Fibroblast of lung (primary cell): ENCODE measurements around the gene MIGA1. TPM values are rescaled to one million over a fixed set of nuclear protein-coding genes. Genes with fewer than 3 reads are reported as not detected.

ENCODE experiments used
- DNase-seq, 2 donors: peaks; one replicate each; pipeline versions ENCODE4 v3.0.0 to v3.0.0-alpha.2; 2010; ENCODE audit warnings: low read depth in 2 of 2
- H2AFZ ChIP-seq: 2 replicates; pipeline ENCODE4 v1.5.1; 2012; ENCODE audit warnings: low read length, control low read depth, inconsistent platforms
- H3K27ac ChIP-seq: 2 replicates; pipeline ENCODE4 v1.5.1; 2011; ENCODE audit warnings: low read length, control low read depth; ENCODE audit not compliant: insufficient read depth
- H3K27me3 ChIP-seq: 2 replicates; pipeline ENCODE4 v1.5.1; 2011; ENCODE audit warnings: mild to moderate bottlenecking, low read length; ENCODE audit not compliant: control insufficient read depth, insufficient read depth
- H3K36me3 ChIP-seq: 2 replicates; pipeline ENCODE4 v1.5.1; 2011; ENCODE audit warnings: low read length; ENCODE audit not compliant: control insufficient read depth, insufficient read depth
- H3K4me1 ChIP-seq: 2 replicates; pipeline ENCODE4 v1.5.1; 2011; ENCODE audit warnings: low read length; ENCODE audit not compliant: control insufficient read depth, insufficient read depth; ENCODE audit errors: extremely low read depth
- H3K4me2 ChIP-seq: 2 replicates; pipeline ENCODE4 v1.5.1; 2011; ENCODE audit warnings: low read length, control low read depth; ENCODE audit not compliant: insufficient read depth; ENCODE audit errors: extremely low read depth
- H3K4me3 ChIP-seq, 4 experiments: fragments of 200-600 bp in 1 of 4; sonication (generic) in 1 of 4; replicated peaks in 1 of 4; 2 replicates each; pipeline ENCODE4 v1.5.1; 2011 to 2016; ENCODE audit warnings: low read length in 4 of 4, low read depth in 3 of 4, mild to moderate bottlenecking in 3 of 4, control low read depth in 2 of 4, inconsistent platforms in 1 of 4, mixed read lengths in 1 of 4; ENCODE audit not compliant: insufficient read depth in 1 of 4; ENCODE audit errors: control extremely low read depth in 1 of 4
- H3K79me2 ChIP-seq: 2 replicates; pipeline ENCODE4 v1.5.1; 2012; ENCODE audit warnings: mild to moderate bottlenecking, low read length, inconsistent platforms; ENCODE audit not compliant: control insufficient read depth, insufficient read depth
- H3K9ac ChIP-seq: 2 replicates; pipeline ENCODE4 v1.5.1; 2011; ENCODE audit warnings: mild to moderate bottlenecking, low read length, control low read depth; ENCODE audit not compliant: insufficient read depth
- H3K9me3 ChIP-seq: 2 replicates; pipeline ENCODE4 v1.5.1; 2012; ENCODE audit warnings: low read depth, low read length; ENCODE audit not compliant: control insufficient read depth, insufficient read depth
- H4K20me1 ChIP-seq: 2 replicates; pipeline ENCODE4 v1.5.1; 2011; ENCODE audit warnings: low read length; ENCODE audit not compliant: control insufficient read depth, insufficient read depth; ENCODE audit errors: extremely low read depth
- EZH2 ChIP-seq: IDR thresholded peaks from 2 replicates; pipeline ENCODE4 v1.5.1; 2012; ENCODE audit warnings: low read length, control low read depth, mild to moderate bottlenecking; ENCODE audit errors: missing control alignments
- polyA plus RNA-seq, 2 donors: library from polyadenylated mRNA; depleted of rRNA in 1 of 2; stranded (reverse) in 1 of 2; unstranded in 1 of 2; fragments of >200 nt; gene quantifications; 2 replicates each; pipeline ENCODE4 v1.2.1, GENCODE V29; 2011 to 2012; ENCODE audit warnings: missing spikeins in 1 of 2
- total RNA-seq: library from RNA; depleted of rRNA; stranded (reverse); fragments of >200 nt; gene quantifications from 2 replicates; pipeline ENCODE4 v1.2.1, GENCODE V29; 2014
- TF ChIP-seq, protein P1 (sequence below), 2 donors: IDR thresholded peaks in 1 of 2; conservative IDR thresholded peaks in 1 of 2; 1 replicate in 1 of 2; 2 replicates in 1 of 2; pipeline ENCODE4 v1.5.1; 2011 to 2012; ENCODE audit warnings: low read length in 2 of 2, control low read depth in 1 of 2, inconsistent platforms in 1 of 2, low read depth in 1 of 2, mild to moderate bottlenecking in 1 of 2

The MIGA1 gene
- total and polyA plus RNA-seq, 2 donors (not counting 1 experiment from before 2014, with no cell fraction given) = 10.3 to 14.0 TPM

DNA sequence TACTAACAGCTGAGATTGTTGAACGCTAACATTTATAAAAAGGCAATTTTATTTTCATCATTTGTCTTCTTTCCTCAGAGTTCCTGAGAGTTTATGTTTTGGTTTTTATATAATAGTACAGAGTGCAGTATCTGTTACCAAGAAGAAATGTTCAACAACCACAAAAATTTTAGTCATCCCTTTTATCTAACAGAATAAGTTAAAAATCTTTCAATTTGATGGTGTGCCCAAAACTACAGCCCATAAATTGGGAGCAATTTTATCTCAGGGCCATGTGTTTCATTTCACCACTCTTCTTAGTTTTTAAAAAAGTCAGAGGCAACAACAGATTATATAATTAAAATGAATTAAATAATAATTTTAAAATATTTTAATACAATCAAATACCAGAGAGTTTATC, 146.1 kb downstream of the MIGA1 start:
- Histone ChIP-seq H2AFZ (no peak overlapping the region), H3K9ac (no peak overlapping the region), H3K36me3 (peaks cover 7% of the 10 kb centered on the region), H3K27me3 (no peaks in the 10 kb centered on the region), H3K9me3 (no peaks in the 10 kb centered on the region), H3K79me2 (peaks cover 2% of the 10 kb centered on the region), H3K27ac (no peak overlapping the region), H3K4me3 (no peak overlapping the region), H4K20me1 (no peaks in the 10 kb centered on the region), H3K4me2 (no peak overlapping the region), H3K4me1 (no peaks in the 10 kb centered on the region)
- peak; percentile 61 to 66 for DNase-seq
- no peak for TF ChIP-seq EZH2
- TF ChIP-seq, protein P1, sequence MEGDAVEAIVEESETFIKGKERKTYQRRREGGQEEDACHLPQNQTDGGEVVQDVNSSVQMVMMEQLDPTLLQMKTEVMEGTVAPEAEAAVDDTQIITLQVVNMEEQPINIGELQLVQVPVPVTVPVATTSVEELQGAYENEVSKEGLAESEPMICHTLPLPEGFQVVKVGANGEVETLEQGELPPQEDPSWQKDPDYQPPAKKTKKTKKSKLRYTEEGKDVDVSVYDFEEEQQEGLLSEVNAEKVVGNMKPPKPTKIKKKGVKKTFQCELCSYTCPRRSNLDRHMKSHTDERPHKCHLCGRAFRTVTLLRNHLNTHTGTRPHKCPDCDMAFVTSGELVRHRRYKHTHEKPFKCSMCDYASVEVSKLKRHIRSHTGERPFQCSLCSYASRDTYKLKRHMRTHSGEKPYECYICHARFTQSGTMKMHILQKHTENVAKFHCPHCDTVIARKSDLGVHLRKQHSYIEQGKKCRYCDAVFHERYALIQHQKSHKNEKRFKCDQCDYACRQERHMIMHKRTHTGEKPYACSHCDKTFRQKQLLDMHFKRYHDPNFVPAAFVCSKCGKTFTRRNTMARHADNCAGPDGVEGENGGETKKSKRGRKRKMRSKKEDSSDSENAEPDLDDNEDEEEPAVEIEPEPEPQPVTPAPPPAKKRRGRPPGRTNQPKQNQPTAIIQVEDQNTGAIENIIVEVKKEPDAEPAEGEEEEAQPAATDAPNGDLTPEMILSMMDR (conservative IDR thresholded peaks at IDR 0.05 in 1 of 2, IDR thresholded peaks at IDR 0.05 in 1 of 2; ENCODE audit: low read depth in 1 of 2, low read length in 2 of 2) = no peak

DNA sequence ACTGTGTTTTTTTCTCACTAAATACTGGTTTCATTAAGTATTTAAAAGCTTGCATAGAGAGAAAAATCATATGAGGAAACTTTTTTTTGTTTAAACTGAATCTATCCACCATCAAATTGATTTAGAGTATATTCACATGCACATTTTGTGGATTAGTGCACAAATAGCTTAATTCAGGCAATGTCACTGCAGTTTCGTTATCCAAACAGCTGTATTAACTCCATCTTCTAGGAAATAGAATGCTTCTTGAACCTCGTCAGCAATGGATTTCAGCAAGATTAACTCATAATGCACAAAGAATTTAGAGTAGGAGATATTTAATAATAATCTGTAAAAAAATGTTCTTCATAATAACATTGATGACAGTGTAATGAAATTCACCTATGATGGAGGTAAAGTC, 146.5 kb downstream of the MIGA1 start:
- Histone ChIP-seq H3K79me2 (peaks cover 2% of the 10 kb centered on the region), H3K9ac (no peak overlapping the region), H2AFZ (no peak overlapping the region), H4K20me1 (no peaks in the 10 kb centered on the region), H3K36me3 (peaks cover 10% of the 10 kb centered on the region), H3K9me3 (no peaks in the 10 kb centered on the region), H3K27ac (no peak overlapping the region), H3K4me1 (no peaks in the 10 kb centered on the region), H3K27me3 (no peaks in the 10 kb centered on the region), H3K4me2 (no peak overlapping the region), H3K4me3 (no peak overlapping the region)
- DNase-seq = peak in 1 of 2 donors; percentile 45
- TF ChIP-seq, protein P1 (conservative IDR thresholded peaks at IDR 0.05 in 1 of 2, IDR thresholded peaks at IDR 0.05 in 1 of 2; ENCODE audit: low read depth in 1 of 2, low read length in 2 of 2) = no peak
- no peak for TF ChIP-seq EZH2

DNA sequence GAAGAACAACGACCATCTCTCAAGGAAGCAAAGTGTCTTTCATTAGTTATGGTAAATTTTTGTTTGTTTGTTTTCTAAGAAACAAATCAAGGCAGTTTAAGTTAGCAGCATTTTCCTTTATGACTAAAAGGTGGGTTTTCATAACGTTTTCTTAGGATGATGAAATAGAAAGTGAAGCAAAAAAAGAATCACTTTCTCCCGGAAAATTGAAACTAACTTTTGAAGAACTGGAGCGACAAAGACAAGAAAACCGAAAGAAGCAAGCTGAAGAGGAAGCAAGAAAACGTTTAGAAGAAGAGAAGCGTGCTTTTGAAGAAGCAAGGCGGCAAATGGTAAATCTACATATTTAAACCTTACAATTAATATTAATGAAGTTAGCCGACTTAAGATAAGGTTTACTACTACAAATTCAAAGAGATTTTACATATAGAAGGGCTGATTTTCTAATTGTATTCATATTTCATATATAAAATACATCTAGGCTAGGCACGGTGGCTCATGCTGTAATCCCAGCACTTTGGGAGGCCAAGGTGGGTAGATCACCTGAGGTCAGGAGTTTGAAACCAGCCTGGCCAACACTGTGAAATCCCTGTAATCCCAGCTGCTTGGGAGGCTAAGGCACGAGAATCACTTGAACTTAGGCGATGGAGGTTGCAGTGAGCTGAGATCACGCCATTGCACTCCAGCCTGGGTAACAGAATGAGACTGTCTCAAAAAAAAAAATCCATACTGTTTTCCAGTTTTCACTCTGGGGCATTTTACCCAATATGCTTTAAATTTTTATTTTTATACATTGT, 147.3 kb downstream of the MIGA1 start:
- H3K27me3 ChIP-seq = no peaks in the 10 kb centered on the region
- H3K79me2 ChIP-seq = peaks cover 2% of the 10 kb centered on the region
- peaks cover 9% of the 10 kb centered on the region for H3K36me3 ChIP-seq
- no peak overlapping the region for H3K4me2 ChIP-seq
- H4K20me1 ChIP-seq = no peaks in the 10 kb centered on the region
- no peak overlapping the region for H2AFZ ChIP-seq
- no peaks in the 10 kb centered on the region for H3K4me1 ChIP-seq
- no peak for TF ChIP-seq EZH2
- TF ChIP-seq, protein P1 (conservative IDR thresholded peaks at IDR 0.05 in 1 of 2, IDR thresholded peaks at IDR 0.05 in 1 of 2; ENCODE audit: low read depth in 1 of 2, low read length in 2 of 2) = no peak
- H3K9me3 ChIP-seq = no peaks in the 10 kb centered on the region
- no peak overlapping the region for H3K27ac ChIP-seq
- no peak for DNase-seq
- no peak overlapping the region for H3K9ac ChIP-seq
- H3K4me3 ChIP-seq = no peak overlapping the region
